GM18907 (cell line): ENCODE measurements around the gene ERICH2.
"Not testable (repeated sequence)": the region's sequence is repeated elsewhere in the genome, so short reads cannot be mapped to it uniquely, and the experiment has no call there.

Experiments
- ATAC-seq: cut with Tn5 transposase; IDR thresholded peaks from one replicate; pipeline ENCODE4 v1.9.1; 2021; ENCODE audit warnings: mild to moderate bottlenecking, moderate library complexity; ENCODE audit not compliant: unreplicated experiment

ERICH2 gene, protein sequence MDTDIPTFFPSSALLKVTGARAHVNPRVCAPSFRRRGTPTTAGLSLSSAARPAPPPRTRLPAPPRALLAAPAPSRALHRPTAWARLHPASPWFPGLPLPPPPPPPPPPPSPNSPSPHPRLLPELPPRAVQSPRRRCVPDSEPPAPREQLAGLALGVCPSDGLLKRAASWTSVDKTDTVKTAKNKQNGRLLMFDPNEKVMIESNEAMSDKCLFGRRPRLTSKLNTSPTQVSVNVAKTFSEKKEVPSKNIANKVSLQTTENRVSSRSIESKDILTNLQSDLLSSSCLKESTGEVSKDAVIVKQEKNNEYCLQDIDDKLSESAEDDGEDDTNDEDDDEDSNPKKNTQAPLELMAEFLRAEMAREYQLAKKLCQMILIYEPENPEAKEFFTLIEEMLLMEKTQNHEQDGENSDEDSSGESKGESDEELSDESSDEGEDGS

DNA sequence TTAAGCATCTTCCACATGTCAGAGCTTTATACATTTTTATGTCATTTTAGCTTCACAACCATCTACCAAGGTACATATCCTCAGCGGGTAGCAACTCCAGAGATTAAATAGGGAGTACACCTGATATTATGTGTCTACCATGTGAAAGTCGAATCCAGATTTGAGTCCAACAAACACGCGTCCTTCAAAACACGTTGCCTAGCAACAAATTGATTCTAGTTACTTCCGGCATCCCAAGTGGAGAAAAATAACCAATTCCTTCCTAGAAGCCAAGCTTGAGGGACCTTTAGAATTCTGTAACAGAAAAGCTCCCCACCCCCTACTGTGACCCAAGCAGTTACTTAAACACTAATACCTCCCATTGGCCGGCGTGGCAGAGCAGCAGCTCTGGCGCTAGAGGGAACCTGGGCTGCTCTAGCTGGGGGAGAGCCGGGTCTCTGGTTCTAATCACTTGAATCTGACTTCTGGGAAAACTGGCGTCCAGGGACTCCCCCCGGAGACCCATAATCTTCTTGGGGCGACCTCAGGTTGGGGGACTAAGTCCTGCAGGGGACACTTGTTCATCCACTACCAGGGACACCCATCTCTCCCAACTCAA lies at the start of gene ERICH2:
TSS of gene ERICH2 (plus strand) at position 371 of the 598 bp plus-strand sequence. CDS start 304 bp downstream, outside the sequence.
- peak; percentile 68 for ATAC-seq

- ATAC-seq, result no peak
Observed at GRCh38 chr2:170721678-170722077, 48.5 kb upstream of the ERICH2 start.

GRCh38 chr2:170722301-170722700 lies 47.9 kb upstream of the ERICH2 start:
- no peak for ATAC-seq

- ATAC-seq, result no peak
Observed at GRCh38 chr2:170723446-170723958, 46.7 kb upstream of the ERICH2 start.

DNA sequence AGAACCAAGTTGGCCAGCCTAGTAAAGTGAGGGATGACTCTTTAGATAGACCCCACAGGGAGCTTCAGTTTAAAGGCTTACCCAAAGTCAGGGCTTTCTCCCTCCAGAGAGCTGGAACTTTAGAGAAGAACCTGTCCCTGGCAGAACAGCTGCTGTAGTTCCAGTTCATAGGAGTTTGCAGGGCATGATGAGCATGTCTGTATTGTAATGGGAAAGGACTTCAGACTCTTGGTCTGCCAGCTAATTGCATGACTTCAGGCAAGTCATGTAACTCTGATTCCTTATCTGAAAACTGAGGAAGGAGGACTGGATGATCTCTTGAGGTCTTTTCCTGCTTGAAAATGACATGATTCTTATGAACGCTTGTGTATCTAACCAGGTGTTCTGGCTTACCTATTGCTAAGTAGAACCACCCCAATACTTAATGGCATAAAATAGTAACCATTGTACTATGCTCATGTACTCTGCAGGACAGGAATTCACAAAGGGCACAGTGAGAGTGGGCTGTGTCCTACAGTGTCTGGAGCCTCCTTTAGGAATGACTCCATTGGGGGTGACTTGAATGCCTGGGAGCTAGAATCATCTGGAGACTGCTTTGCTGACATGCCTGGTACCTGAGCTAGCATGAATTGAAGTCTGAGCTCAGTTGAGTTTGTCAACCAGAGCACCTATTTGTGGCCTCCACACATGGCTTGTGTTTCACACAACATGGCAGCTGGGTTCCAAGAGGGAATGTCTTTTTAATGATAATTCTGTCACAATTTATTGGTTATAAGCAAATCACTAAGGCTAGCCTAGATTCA lies 36.2 kb upstream of the ERICH2 start:
- no peak for ATAC-seq

DNA sequence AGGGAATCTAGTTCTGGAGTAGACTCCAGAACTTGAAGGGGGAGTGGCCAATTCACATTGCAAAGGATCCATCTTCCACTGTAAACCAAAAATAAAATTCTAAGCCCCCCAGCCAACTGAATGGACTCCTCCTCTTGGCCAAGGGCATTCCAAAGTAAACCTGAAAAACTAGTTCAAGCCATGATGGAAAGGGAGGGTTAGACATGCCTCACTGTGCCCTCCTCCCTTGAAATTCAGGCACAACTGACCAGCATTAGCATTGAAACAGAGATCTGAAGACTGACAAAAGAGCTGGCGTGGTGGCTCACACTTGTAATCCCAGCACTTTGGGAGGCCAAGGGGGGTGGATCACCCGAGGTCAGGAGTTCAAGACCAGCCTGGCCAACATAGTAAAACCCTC lies 35.6 kb upstream of the ERICH2 start:
- not testable (repeated sequence) for ATAC-seq

- no peak for ATAC-seq
Observed at GRCh38 chr2:170736628-170737027, 33.5 kb upstream of the ERICH2 start.

DNA sequence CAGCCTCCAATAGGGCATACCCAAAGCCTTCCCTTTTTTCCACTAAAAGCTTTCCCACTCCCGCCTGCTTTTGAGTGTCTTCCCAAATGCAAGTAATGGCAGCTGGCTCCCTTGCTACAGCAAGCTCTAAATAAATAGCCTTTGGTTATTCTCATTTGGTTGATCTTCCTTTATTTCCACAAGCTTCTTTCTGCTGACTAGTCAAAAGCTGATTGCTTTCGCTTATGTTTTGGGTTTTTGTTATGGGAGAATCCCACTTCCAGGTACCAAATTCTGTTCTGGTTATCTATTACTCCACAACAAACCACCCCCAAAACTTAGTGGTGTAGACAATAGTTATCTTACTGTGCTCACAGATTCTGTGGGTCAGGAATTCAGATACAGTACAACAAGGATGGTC lies 32.8 kb upstream of the ERICH2 start:
- ATAC-seq, result no peak

GRCh38 chr2:170737821-170738220 lies 32.4 kb upstream of the ERICH2 start:
- no peak for ATAC-seq

GRCh38 chr2:170739048-170739447 lies 31.1 kb upstream of the ERICH2 start:
- ATAC-seq, result no peak

DNA sequence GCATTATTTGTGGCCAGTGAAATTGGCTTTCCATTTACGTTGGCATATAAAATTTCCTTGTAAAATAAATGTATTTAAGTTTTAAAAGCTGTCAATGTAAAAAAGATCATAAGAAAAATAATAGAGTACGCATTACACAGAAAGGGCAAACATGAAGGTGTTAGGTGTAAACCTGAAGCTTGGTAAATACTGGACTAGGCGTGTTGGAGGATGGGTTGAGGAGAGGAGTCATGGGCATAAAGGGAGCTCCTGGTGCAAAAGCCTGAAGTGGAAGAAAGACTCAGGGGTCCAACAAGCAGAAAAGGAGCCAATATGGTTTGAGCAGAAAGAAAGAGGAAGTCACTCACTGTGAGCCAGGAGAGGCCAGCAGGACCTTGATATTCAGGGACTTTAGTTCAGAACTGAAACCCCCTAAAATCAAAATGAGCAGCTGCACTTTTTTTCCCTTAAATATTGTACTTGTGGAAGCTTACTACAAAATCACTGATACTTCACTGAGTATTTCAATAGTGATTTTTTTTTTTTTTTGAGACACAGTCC lies 30.6 kb upstream of the ERICH2 start:
- no peak for ATAC-seq

DNA sequence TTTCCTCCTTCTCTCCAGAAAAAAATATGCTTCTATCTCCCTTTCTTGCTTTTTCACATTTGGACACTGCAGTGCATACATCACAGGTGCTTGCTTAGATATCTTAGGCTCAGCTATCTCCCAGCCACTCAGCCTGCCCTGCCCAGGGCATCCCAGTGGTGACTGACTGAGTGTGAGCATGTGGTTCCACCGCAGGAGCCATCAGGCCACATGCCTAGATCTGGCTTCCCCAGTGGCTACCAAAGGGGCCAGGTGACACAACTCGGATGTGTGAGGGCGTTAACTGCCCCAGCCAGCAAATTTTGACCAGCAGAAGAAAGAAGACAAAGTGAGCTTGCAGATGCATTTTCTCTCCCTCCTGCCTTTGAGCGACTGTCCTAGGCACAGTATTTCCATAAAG lies 29.5 kb upstream of the ERICH2 start:
- no peak for ATAC-seq

- ATAC-seq, result no peak
Observed at GRCh38 chr2:170742000-170742399, 28.2 kb upstream of the ERICH2 start.

DNA sequence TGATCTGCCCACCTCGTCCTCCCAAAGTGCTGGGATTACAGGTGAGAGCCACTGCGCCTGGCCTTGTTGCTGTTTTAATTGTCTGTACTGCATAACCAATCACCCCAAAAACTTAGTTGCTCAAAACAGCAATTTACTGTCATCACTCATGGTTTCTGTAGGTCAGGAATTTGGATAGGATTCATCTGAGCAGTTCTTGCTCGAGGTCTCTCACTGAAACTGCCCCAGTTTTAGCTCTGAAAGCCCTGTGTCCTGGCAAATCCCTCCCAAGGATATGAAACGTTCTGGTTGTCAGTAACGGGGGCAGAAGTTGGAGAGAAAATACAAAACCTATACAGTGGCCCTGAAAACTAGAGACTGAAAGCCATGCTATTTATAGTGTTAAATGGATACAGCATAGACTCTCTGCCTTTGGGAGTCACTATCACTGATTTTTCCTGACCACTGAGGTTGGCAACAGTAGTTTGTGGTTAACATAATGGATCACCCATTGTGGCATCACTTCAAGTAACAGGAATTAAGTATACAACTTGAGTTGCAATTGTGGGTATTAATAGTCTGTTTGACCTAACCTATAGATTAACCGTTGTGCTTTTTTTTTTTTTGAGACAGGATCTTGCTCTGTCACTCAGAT lies 27.2 kb upstream of the ERICH2 start:
- ATAC-seq, result no peak

- no peak for ATAC-seq
Observed at GRCh38 chr2:170743530-170744239, 26.5 kb upstream of the ERICH2 start.

- no peak for ATAC-seq
Observed at GRCh38 chr2:170744248-170745002, 25.8 kb upstream of the ERICH2 start.

GRCh38 chr2:170745305-170745704 lies 24.9 kb upstream of the ERICH2 start:
- ATAC-seq, result no peak

GRCh38 chr2:170747921-170748320 lies 22.3 kb upstream of the ERICH2 start:
- no peak for ATAC-seq

GRCh38 chr2:170751555-170751954 lies 18.6 kb upstream of the ERICH2 start:
- ATAC-seq, result not testable (repeated sequence)
